OCI-LY1 (cell line): ENCODE results near the gene NFIA.
A peak's percentile ranks its signal among the peaks of the same experiment; 100 is the strongest.

ENCODE experiments used
- H2AFZ ChIP-seq: fragments of 200-600 bp; sonication (generic), shearing (Covaris generic); 2 replicates; pipeline ENCODE4 v1.6.0; 2014; ENCODE audit warnings: antibody characterized with exemption, mild to moderate bottlenecking, low read length
- H3F3A ChIP-seq: fragments of 200-600 bp; sonication (generic), shearing (Covaris generic); 2 replicates; pipeline ENCODE4 v1.6.0; 2014; ENCODE audit warnings: mild to moderate bottlenecking, antibody characterized with exemption, low read length, moderate library complexity; ENCODE audit not compliant: insufficient read depth
- H3K27ac ChIP-seq: fragments of 200-600 bp; sonication (generic); 2 replicates; pipeline ENCODE4 v1.5.1; 2014; ENCODE audit warnings: low read length, mixed run types, mild to moderate bottlenecking, low read depth; ENCODE audit not compliant: poor library complexity, severe bottlenecking
- H3K27me3 ChIP-seq: fragments of 200-600 bp; sonication (generic); 2 replicates; pipeline ENCODE4 v1.6.0; 2014; ENCODE audit warnings: antibody characterized with exemption, mild to moderate bottlenecking, low read length, moderate library complexity; ENCODE audit not compliant: insufficient read depth
- H3K36me3 ChIP-seq: fragments of 200-600 bp; sonication (generic); 2 replicates; pipeline ENCODE4 v1.6.1; 2014; ENCODE audit warnings: mild to moderate bottlenecking, antibody characterized with exemption, low read length, moderate library complexity, mixed read lengths; ENCODE audit not compliant: insufficient read depth
- H3K4me1 ChIP-seq: fragments of 200-600 bp; sonication (generic); 2 replicates; pipeline ENCODE4 v1.5.1; 2014; ENCODE audit warnings: mild to moderate bottlenecking, low read length, moderate library complexity; ENCODE audit not compliant: insufficient read depth, severe bottlenecking
- H3K4me2 ChIP-seq: fragments of 200-600 bp; sonication (generic), shearing (Covaris generic); 2 replicates; pipeline ENCODE4 v1.6.1; 2014; ENCODE audit warnings: low read length
- H3K4me3 ChIP-seq: fragments of 200-600 bp; sonication (generic); 2 replicates; pipeline ENCODE4 v1.5.1; 2014; ENCODE audit warnings: low read length, low read depth, mild to moderate bottlenecking, mixed read lengths; ENCODE audit not compliant: poor library complexity, severe bottlenecking
- H3K79me2 ChIP-seq: fragments of 200-600 bp; shearing (Covaris generic); 2 replicates; pipeline ENCODE4 v1.6.1; 2016; ENCODE audit warnings: mixed run types, low read length, mixed read lengths; ENCODE audit not compliant: insufficient read depth
- H3K9ac ChIP-seq: fragments of 200-600 bp; sonication (generic), shearing (Covaris generic); 2 replicates; pipeline ENCODE4 v1.6.1; 2014; ENCODE audit warnings: mild to moderate bottlenecking, low read length, mixed read lengths
- H3K9me2 ChIP-seq: fragments of 200-600 bp; sonication (generic), shearing (Covaris generic); 2 replicates; pipeline ENCODE4 v1.6.1; 2014; ENCODE audit warnings: low read depth, mild to moderate bottlenecking, low read length, mixed read lengths
- H3K9me3 ChIP-seq: fragments of 200-600 bp; shearing (Covaris generic); 2 replicates; pipeline ENCODE4 v1.6.1; 2014; ENCODE audit warnings: low read length, mixed read lengths
- H4K20me1 ChIP-seq: fragments of 200-600 bp; sonication (generic), shearing (Covaris generic); 2 replicates; pipeline ENCODE4 v1.6.0; 2016; ENCODE audit warnings: mild to moderate bottlenecking, low read length; ENCODE audit not compliant: insufficient read depth
- EZH2 ChIP-seq: fragments of 200-600 bp; sonication (generic), shearing (Covaris generic); IDR thresholded peaks from 2 replicates; pipeline ENCODE4 v1.8.0; 2017; ENCODE audit warnings: borderline replicate concordance, mixed run types, mild to moderate bottlenecking, antibody characterized with exemption, low read length, moderate library complexity, mixed read lengths
- TF ChIP-seq, protein P1 (sequence below): fragments of 200-600 bp; sonication (generic), shearing (Covaris generic); IDR thresholded peaks from 2 replicates; pipeline ENCODE4 v1.5.1; 2017; ENCODE audit warnings: mild to moderate bottlenecking, antibody characterized with exemption, low read length, moderate library complexity, mixed read lengths

NFIA gene

DNA sequence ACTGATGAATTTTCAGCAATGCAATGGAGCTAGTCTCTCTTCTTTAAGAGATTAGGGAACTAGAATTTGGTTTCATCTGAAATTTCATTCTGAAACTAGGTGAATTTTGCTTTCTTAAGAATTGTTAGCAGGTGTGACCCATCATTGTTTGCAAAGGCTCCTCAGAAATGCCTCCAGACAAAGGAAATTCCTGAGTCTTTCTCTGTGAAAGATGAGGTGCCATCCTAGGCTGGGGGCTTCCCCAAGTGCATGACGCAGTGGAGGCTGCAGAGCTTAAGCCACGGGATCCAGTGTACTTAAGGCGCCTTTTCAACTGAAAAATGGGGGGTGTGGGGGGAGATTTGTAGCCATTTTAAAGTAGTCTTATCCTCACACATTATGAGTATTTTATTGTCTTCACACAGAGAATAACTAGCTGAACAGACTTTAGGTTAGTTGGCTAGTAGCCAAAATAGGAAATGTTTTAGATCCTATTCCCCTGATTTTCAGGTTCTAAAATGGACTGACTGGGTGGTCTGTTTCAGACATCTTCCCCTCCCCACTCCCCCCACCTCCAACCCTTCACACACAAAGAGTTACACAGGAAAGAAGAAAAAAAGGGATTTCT is 202.0 kb downstream of the NFIA start:
- TF ChIP-seq, protein P1, sequence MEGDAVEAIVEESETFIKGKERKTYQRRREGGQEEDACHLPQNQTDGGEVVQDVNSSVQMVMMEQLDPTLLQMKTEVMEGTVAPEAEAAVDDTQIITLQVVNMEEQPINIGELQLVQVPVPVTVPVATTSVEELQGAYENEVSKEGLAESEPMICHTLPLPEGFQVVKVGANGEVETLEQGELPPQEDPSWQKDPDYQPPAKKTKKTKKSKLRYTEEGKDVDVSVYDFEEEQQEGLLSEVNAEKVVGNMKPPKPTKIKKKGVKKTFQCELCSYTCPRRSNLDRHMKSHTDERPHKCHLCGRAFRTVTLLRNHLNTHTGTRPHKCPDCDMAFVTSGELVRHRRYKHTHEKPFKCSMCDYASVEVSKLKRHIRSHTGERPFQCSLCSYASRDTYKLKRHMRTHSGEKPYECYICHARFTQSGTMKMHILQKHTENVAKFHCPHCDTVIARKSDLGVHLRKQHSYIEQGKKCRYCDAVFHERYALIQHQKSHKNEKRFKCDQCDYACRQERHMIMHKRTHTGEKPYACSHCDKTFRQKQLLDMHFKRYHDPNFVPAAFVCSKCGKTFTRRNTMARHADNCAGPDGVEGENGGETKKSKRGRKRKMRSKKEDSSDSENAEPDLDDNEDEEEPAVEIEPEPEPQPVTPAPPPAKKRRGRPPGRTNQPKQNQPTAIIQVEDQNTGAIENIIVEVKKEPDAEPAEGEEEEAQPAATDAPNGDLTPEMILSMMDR = no peak
- TF ChIP-seq EZH2 = no peak
- Histone ChIP-seq H3K36me3 (no peaks in the 10 kb centered on the region; the same call in 1 of the 2 replicates), H3K4me3 (no peak overlapping the region), H3F3A (no peaks in the 10 kb centered on the region), H3K27me3 (no peaks in the 10 kb centered on the region), H2AFZ (no peak overlapping the region), H3K9me3 (no peaks in the 10 kb centered on the region), H4K20me1 (no peaks in the 10 kb centered on the region), H3K9me2 (no peaks in the 10 kb centered on the region), H3K4me2 (no peak overlapping the region), H3K79me2 (no peaks in the 10 kb centered on the region), H3K27ac (no peak overlapping the region), H3K4me1 (peaks cover 13% of the 10 kb centered on the region), H3K9ac (no peak overlapping the region)

DNA sequence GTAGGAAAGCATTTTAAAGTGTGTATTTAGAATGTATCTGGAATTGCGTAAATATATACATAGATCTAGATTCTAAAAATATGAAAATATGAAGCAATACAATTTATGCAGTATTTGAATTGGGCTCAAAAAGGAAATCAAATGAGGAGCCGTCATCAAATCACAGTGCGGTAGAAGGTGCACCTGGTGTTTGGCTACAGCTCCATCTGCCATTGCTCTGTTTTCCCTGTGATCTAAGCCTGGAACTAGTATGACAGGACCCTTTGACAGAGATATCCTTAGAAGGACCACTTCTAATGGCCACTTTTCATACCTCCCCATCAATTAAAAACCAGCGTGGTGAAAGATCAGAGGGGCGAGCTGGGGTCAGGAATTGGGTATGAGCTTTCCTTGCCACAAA is 202.6 kb downstream of the NFIA start:
- no peaks in the 10 kb centered on the region for H3K79me2 ChIP-seq
- no peaks in the 10 kb centered on the region for H4K20me1 ChIP-seq
- H3K4me1 ChIP-seq = peaks cover 9% of the 10 kb centered on the region
- no peaks in the 10 kb centered on the region for H3K9me2 ChIP-seq
- H3F3A ChIP-seq = no peaks in the 10 kb centered on the region
- no peak overlapping the region for H3K4me3 ChIP-seq
- TF ChIP-seq EZH2 = no peak
- TF ChIP-seq, protein P1 = no peak
- no peak overlapping the region for H2AFZ ChIP-seq
- H3K9ac ChIP-seq = no peak overlapping the region
- no peak overlapping the region for H3K4me2 ChIP-seq
- H3K27ac ChIP-seq = no peak overlapping the region
- H3K27me3 ChIP-seq = no peaks in the 10 kb centered on the region
- H3K36me3 ChIP-seq = no peaks in the 10 kb centered on the region; the same call in 1 of the 2 replicates
- H3K9me3 ChIP-seq = no peaks in the 10 kb centered on the region

DNA sequence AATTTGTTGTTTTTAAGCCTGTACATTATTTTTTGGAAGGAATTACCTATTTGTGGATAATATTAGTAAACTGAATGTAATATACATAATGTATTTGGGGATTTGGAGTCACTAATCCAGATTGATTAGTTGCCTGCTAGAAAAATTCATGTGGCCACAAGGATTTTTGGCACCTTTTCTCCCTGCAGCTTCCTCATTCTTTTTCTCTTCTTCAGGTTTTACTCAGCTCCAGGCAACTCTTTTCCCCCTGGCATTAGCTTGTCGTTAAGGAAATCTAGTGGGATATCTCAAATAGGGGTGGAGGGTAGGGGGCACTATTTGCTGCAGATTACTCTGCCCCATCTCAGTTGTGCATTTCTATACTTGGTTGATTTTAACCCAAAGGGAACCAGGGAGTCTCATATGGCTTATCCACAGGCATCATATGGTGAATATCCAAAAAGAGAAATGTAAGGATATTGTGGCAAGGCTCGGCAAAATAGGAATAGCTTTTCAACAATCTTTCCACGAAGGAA is 203.1 kb downstream of the NFIA start:
- no peak overlapping the region for H3K27ac ChIP-seq
- no peaks in the 10 kb centered on the region; the same call in 1 of the 2 replicates for H3K36me3 ChIP-seq
- H3K27me3 ChIP-seq = no peaks in the 10 kb centered on the region
- H3K79me2 ChIP-seq = no peaks in the 10 kb centered on the region
- H3F3A ChIP-seq = no peaks in the 10 kb centered on the region
- no peaks in the 10 kb centered on the region for H4K20me1 ChIP-seq
- TF ChIP-seq EZH2 = no peak
- TF ChIP-seq, protein P1 = peak; percentile 5; the same call in 1 of the 2 replicates
- H3K4me1 ChIP-seq = peaks cover 9% of the 10 kb centered on the region
- no peak overlapping the region for H3K9ac ChIP-seq
- H3K4me3 ChIP-seq = no peak overlapping the region
- no peaks in the 10 kb centered on the region for H3K9me2 ChIP-seq
- no peak overlapping the region for H3K4me2 ChIP-seq
- no peak overlapping the region for H2AFZ ChIP-seq
- H3K9me3 ChIP-seq = no peaks in the 10 kb centered on the region
